Measurements from ENCODE around the gene TRMT2A.
A peak's percentile ranks its signal among the peaks of the same experiment; 100 is the strongest.

TRMT2A gene

DNA sequence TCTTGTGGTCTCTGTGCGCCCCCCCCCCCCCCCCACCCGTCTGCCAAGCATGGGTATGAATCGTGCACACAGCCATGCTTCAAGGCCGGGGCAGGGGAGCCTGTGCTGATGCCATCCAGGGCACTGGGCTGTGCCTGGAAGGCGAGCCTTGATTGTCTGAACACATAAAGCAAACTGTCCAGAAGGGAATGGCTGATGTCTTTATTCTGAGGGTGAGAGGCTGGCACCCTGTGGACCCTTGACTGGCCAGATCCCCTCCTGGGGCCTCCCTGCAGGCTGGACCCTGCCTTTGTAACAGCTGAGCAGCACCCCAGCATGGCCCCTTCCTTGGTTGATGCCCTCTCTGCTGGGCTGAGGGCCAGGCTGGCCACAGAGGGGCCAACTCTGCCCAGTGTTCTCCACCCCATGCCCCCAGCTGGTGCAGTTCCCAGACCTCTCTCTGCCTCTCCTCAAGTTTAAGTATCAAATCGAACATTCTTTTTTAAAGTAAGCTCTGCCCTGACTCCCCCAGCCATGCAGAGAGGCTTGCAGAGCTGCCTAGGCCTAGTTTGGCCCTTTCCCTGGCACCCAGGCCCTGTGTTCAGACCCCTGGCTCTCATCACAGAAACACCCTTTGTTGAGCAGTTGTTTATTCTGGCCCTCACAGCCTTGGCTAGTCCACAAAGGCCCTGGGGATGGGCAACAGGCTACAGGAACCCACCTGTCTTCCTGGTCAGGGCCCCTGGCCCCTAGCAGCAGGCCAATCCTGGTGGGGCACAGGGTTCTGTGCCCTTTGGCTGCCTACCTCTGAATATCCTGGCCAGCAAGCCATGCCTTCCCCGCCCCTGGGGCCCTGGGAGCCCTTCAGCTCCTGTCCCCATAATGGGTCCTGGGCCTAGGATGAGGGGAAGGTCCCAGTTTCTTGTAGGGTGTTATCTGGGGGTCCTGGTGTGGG, 5.1 kb downstream of the TRMT2A start:
- no peak overlapping the region for H3K27ac Mint-ChIP-seq
- no peaks in the 10 kb centered on the region for H3K9me3 Mint-ChIP-seq
- H3K36me3 Mint-ChIP-seq (ENCODE audit: low read depth) = peaks cover 27% of the 10 kb centered on the region
- H3K27me3 Mint-ChIP-seq (ENCODE audit: low read depth) = no peaks in the 10 kb centered on the region
- H3K4me3 Mint-ChIP-seq = no peak overlapping the region
- H3K4me1 Mint-ChIP-seq (ENCODE audit: low read depth) = peaks cover 13% of the 10 kb centered on the region

DNA sequence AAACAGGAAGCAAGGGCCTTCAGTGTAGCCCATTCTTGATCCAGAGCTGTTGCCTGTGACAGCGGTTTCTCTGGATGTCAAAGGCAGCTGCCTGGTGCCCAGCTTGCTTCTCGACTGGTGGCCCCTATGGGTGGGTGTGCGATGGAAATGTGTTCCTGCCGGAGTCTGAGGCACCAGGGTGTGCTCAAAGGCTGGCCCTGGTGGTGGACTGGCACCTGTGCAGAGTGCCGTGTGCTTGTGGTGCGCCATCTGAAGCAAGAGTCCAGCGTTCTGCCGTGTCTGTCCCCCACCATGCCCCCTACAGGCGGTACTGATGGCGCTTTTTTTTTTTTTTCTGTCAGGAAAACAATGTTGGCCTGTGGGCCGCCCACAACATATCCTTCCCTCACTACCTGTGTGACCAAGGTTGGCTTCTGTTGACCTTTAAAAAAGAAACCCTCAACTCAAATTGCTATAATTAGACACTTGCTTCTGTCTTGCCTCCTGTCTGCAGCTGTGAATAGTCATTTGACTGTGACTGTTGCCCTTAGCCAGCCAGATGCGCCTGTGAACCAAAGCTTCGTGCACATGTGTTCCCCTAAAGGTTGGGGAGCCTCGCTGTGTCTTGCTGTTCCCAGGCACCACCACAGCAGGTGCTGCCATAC, 5.9 kb downstream of the TRMT2A start:
- peaks cover 26% of the 10 kb centered on the region for H3K36me3 Mint-ChIP-seq (ENCODE audit: low read depth)
- H3K27ac Mint-ChIP-seq = peak overlapping the region; percentile 55
- H3K9me3 Mint-ChIP-seq = no peaks in the 10 kb centered on the region

DNA sequence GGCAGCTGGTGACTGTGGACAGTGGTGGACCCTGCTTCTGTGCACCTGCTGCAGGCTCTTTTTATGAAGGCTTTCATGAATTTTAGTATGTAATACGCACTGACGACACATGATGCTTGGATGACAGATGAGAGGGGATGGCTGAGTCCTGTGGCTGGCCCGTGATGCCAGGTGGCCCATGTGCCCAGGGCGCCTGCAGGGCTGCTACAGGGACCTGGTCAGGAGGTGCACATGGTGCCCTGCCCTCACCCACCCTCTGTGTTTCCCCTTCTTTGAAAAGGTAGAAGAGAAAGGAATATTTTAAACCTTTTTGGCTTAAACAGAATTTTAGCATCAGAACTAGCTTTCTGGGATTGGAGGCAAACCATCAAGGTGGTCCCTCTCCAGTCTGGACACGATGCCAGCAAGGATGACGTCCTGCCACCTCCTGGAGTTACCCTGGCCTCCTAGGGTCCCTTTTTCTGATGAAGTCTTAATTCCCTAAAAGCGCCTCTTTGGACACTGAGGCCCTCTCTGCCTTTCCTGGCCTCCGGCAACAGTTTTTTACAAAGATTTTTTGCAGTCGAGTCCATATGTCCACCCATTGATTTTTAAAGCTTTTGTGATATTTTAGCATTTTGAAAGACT, 6.6 kb downstream of the TRMT2A start:
- peaks cover 26% of the 10 kb centered on the region for H3K36me3 Mint-ChIP-seq (ENCODE audit: low read depth)
- no peaks in the 10 kb centered on the region for H3K9me3 Mint-ChIP-seq
- H3K4me1 Mint-ChIP-seq (ENCODE audit: low read depth) = peaks cover 12% of the 10 kb centered on the region
- H3K4me3 Mint-ChIP-seq = no peak overlapping the region
- no peaks in the 10 kb centered on the region for H3K27me3 Mint-ChIP-seq (ENCODE audit: low read depth)
- H3K27ac Mint-ChIP-seq = peak overlapping the region; percentile 41

More for the DNA sequence above, 5.9 kb downstream of the TRMT2A start:
- no peak overlapping the region for H3K4me3 Mint-ChIP-seq
- H3K27me3 Mint-ChIP-seq (ENCODE audit: low read depth) = no peaks in the 10 kb centered on the region
- H3K4me1 Mint-ChIP-seq (ENCODE audit: low read depth) = peaks cover 12% of the 10 kb centered on the region

GRCh38 chr22:20109411-20110358, 7.3 kb downstream of the TRMT2A start:
- no peak overlapping the region for H3K4me3 Mint-ChIP-seq
- H3K9me3 Mint-ChIP-seq = no peaks in the 10 kb centered on the region
- H3K27ac Mint-ChIP-seq = no peak overlapping the region
- peaks cover 9% of the 10 kb centered on the region for H3K4me1 Mint-ChIP-seq (ENCODE audit: low read depth)
- no peaks in the 10 kb centered on the region for H3K27me3 Mint-ChIP-seq (ENCODE audit: low read depth)
- peaks cover 22% of the 10 kb centered on the region for H3K36me3 Mint-ChIP-seq (ENCODE audit: low read depth)

- Mint-ChIP-seq H3K4me1 (ENCODE audit: low read depth) (peaks cover 7% of the 10 kb centered on the region), H3K27me3 (ENCODE audit: low read depth) (no peaks in the 10 kb centered on the region), H3K27ac (no peak overlapping the region), H3K9me3 (no peaks in the 10 kb centered on the region), H3K36me3 (ENCODE audit: low read depth) (peaks cover 17% of the 10 kb centered on the region), H3K4me3 (no peak overlapping the region)
Observed at GRCh38 chr22:20108757-20109230, 8.2 kb downstream of the TRMT2A start.

DNA sequence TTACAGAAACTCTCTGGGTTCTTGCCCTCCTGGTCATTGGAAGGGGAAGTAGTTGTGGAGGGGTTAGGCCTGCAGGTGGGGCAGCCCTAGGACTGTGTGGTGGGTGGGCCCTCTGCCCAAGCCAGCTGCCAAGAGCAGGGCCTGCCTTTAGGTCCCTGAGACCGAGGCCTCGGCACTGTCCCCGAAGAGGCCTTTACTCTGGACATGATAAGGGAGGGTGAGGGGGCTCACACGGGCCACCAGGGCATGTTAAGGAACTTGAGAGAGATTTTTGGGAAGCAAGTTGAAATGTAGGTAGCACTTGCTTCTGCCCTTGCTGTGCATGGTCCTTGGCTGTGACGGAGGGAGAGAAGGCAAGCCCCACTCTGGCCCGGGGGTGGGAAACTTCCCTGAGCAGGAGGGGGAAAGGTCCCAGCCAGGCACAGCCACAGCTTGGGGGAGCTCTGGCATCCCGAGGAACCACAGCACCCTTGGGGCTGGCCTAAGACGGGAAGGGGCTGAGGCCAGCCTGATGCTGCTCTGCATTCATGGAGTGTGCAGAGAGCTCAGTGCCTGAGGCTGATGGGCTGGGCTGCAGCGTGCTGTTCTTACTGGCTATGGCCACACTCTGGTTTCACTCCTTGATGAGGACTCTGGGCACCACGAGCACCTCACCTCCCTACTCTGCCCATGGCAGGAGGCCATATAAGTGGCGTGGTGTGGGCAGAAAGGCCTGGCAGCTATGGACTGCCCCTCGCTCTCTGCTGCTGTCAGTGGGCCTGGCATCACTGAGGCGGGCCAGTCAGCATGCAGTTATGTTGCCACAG, 8.9 kb downstream of the TRMT2A start:
- Mint-ChIP-seq H3K4me1 (ENCODE audit: low read depth) (peaks cover 11% of the 10 kb centered on the region), H3K36me3 (ENCODE audit: low read depth) (peaks cover 22% of the 10 kb centered on the region), H3K27me3 (ENCODE audit: low read depth) (no peaks in the 10 kb centered on the region), H3K4me3 (no peak overlapping the region), H3K27ac (peak overlapping the region; percentile 3), H3K9me3 (no peaks in the 10 kb centered on the region)

- no peak overlapping the region for H3K27ac Mint-ChIP-seq
- no peak overlapping the region for H3K4me3 Mint-ChIP-seq
- no peaks in the 10 kb centered on the region for H3K27me3 Mint-ChIP-seq (ENCODE audit: low read depth)
- peaks cover 24% of the 10 kb centered on the region for H3K36me3 Mint-ChIP-seq (ENCODE audit: low read depth)
- peaks cover 13% of the 10 kb centered on the region for H3K4me1 Mint-ChIP-seq (ENCODE audit: low read depth)
- H3K9me3 Mint-ChIP-seq = no peaks in the 10 kb centered on the region
Observed at GRCh38 chr22:20107471-20107901, 9.5 kb downstream of the TRMT2A start.

DNA sequence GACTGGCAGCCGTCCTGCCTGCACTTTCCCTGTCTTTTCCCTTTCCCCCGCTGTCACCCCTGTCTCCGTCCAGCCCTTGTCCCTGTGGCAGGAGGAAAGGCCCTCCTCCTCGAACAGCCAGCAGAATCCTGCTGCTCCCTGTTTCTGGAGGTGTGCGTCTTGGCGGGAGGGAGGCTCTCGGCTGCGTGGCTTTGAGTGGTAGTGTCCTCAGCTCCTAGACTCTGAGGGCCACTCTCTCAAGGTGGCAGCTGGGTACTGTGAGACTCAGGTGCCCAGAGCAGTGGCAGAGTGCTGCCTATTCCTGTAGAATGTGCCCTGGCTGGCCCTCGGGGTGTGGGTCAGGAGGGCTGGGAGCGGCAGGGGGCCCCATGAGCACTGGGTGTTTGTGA, 10.2 kb downstream of the TRMT2A start:
- Mint-ChIP-seq H3K27me3 (ENCODE audit: low read depth) (no peaks in the 10 kb centered on the region), H3K36me3 (ENCODE audit: low read depth) (peaks cover 28% of the 10 kb centered on the region), H3K4me3 (no peak overlapping the region), H3K27ac (no peak overlapping the region), H3K4me1 (ENCODE audit: low read depth) (peaks cover 15% of the 10 kb centered on the region), H3K9me3 (no peaks in the 10 kb centered on the region)

DNA sequence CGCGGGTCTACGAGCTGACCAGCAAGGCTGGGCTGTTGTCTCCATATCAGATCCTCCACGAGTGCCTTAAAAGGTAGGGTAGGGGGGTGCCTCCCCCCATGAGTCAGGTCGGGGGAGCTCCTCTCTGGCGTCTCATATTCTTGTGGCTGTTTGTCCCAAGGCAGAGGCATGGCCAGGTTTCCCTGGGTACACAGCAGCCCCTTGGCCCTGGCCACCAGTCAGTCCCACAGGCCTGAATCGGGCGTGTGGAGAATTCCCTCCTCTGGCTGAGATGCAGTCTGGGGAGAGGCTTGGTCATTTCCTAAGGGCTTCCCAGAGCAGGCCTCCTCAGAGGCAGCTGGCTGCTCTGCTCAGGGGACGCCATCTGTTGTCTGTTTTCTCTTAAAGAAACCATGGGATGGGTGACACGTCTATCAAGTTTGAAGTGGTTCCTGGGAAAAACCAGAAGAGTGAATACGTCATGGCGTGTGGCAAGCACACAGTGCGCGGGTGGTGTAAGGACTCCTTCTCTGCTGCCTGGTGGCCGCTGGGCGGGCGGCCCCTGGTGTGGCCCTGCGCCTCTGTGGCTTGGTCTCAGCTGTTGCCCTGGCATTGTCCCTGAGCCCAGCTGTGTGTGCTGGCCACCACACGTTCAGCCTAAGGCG, 10.7 kb downstream of the TRMT2A start:
- Mint-ChIP-seq H3K36me3 (ENCODE audit: low read depth) (peaks cover 28% of the 10 kb centered on the region), H3K9me3 (no peaks in the 10 kb centered on the region), H3K27me3 (ENCODE audit: low read depth) (no peaks in the 10 kb centered on the region), H3K27ac (no peak overlapping the region), H3K4me1 (ENCODE audit: low read depth) (peaks cover 15% of the 10 kb centered on the region), H3K4me3 (no peak overlapping the region)

DNA sequence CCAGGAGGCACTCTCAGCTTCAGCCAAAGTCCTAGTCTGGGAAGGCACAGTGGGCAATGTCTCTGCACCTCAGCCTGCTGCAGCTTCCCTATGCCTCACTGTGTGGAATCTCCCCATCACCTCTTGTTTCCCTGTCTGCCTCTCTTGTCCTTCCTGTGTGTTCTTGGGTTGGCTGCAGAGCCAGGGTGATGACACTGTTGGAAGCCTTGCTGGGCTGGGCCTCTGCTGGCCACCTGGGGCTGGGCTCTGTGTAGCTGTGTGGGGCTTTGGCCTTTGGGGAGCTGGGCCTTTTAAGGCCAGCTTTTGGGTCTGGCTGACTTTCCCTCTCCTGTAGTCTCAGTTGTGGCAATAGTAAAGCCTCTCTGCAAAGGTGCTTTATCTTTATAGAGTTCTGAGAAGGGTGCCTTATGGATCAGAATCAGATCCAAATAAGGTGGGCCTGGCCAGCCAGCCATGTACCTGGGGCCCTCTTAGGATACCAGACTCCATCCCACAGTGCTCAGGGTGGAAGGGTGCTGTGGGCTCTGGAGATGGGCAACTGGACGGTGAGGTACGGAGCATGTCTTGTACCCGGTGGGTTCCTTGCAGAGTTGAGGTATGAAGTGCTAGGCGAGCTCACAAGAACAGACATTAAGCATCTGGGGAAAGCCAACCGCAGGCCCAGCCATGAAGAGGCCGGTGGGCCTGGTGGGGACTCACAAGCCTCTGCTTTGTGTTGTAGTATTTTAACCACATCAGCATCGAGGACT, 11.4 kb downstream of the TRMT2A start:
- no peaks in the 10 kb centered on the region for H3K9me3 Mint-ChIP-seq
- no peak overlapping the region for H3K27ac Mint-ChIP-seq
- H3K4me1 Mint-ChIP-seq (ENCODE audit: low read depth) = peaks cover 18% of the 10 kb centered on the region
- H3K36me3 Mint-ChIP-seq (ENCODE audit: low read depth) = peaks cover 27% of the 10 kb centered on the region
- H3K27me3 Mint-ChIP-seq (ENCODE audit: low read depth) = no peaks in the 10 kb centered on the region
- no peak overlapping the region for H3K4me3 Mint-ChIP-seq

DNA sequence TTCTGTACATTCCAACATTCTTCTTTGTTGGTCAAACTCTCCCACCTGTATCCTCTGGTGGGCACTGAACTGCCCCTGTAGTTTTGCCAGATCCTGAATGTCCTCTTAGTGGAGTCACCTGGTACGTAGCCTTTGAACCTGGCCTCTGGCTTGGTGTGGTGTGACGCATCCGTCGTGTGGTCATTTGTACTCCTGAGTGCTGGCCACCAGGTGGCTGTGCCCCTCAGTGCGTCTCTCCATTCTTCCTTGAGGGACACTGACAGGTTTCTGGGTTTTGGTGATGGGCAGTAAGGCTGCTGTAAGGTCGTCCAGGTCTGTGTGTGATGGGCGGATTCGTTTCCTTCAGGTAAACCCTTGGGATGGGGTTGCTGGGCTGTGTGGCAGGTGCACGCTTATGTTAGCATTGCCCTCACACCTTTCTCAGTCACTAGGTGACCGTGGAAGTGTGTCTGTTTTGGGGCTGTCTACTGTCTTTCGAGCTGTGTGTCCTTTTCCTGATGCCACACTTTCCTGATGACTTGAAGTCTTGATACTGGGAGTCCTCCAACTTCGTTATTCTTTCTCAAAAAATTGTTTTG, 14.7 kb downstream of the TRMT2A start:
- Mint-ChIP-seq H3K27me3 (ENCODE audit: low read depth) (no peaks in the 10 kb centered on the region), H3K4me1 (ENCODE audit: low read depth) (peaks cover 41% of the 10 kb centered on the region), H3K9me3 (no peaks in the 10 kb centered on the region), H3K27ac (peak overlapping the region; percentile 66), H3K36me3 (ENCODE audit: low read depth) (peaks cover 36% of the 10 kb centered on the region), H3K4me3 (peak overlapping the region; percentile 25)

DNA sequence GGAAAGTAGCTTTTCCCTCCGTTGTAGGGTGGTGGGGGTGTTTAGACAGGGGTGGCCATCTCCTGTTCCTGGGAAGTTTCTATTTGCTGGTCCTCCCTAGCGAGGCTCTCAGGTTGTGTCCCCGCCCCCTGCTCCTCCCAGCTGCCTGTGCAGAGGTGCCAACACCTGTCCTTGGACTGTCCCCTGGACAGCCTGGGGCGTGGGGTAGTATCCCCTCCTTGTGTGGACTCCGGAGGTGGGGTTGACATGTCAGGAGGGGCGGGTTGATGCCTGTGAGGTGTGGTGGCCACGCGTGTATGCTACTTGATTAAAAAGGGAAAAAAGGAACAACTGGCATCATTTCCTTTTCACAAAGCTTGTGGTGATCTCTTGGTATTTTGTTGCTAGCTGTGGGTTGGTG, 15.4 kb downstream of the TRMT2A start:
- H3K36me3 Mint-ChIP-seq (ENCODE audit: low read depth) = peaks cover 37% of the 10 kb centered on the region
- H3K4me1 Mint-ChIP-seq (ENCODE audit: low read depth) = peaks cover 41% of the 10 kb centered on the region

More for the DNA sequence above, 15.4 kb downstream of the TRMT2A start:
- Mint-ChIP-seq H3K27me3 (ENCODE audit: low read depth) (no peaks in the 10 kb centered on the region), H3K4me3 (no peak overlapping the region), H3K27ac (peak overlapping the region; percentile 45), H3K9me3 (no peaks in the 10 kb centered on the region)

Data from T-helper 1 cell treated with Interleukin-12 subunit alpha and Interleukin-12 subunit beta and Interleukin-4 antibody, amounts not matched to agents 30 μg/mL and 1 μg/mL, for 36 hours (primary cell).